Measurements from ENCODE around the gene TRPM7. TPM values are rescaled to one million over a fixed set of nuclear protein-coding genes. Genes with fewer than 3 reads are reported as not detected.

TRPM7 gene
- total RNA-seq, 1 experiment from 2014 or later = 35.1 TPM

GRCh38 chr15:50712018-50712417, 25.4 kb upstream of the TRPM7 start:
- no peak overlapping the region for H3K23ac ChIP-seq (ENCODE audit: insufficient read length, low read depth, low read length)
- no peak overlapping the region for H4K8ac ChIP-seq (replicated peaks; ENCODE audit: insufficient read length, low read depth, low read length)
- H3K27me3 Mint-ChIP-seq (ENCODE audit: low read depth) = no peaks in the 10 kb centered on the region
- no peak overlapping the region for H2AFZ ChIP-seq (ENCODE audit: low read length)
- H3K27me3 ChIP-seq (ENCODE audit: insufficient read depth, low read length) = no peaks in the 10 kb centered on the region
- H2BK120ac ChIP-seq (ENCODE audit: low read depth, low read length, poor library complexity, severe bottlenecking) = no peak overlapping the region
- H3K56ac ChIP-seq (ENCODE audit: insufficient read length, low read depth, low read length) = no peak overlapping the region
- no peaks in the 10 kb centered on the region for H3K9me3 Mint-ChIP-seq
- no peaks in the 10 kb centered on the region for H3K4me1 Mint-ChIP-seq
- H4K91ac ChIP-seq (ENCODE audit: insufficient read length, low read depth, low read length) = no peak overlapping the region
- H2BK5ac ChIP-seq (ENCODE audit: insufficient read length, low read length) = no peak overlapping the region
- H3K4me3 Mint-ChIP-seq = no peak overlapping the region
- no peak overlapping the region for H2BK20ac ChIP-seq (ENCODE audit: low read depth, low read length, poor library complexity, severe bottlenecking)
- DNase-seq = no peak
- no peak overlapping the region for H2AK5ac ChIP-seq (ENCODE audit: insufficient read length, low read length)
- H3K4me1 ChIP-seq (ENCODE audit: insufficient read depth, low read length) = no peaks in the 10 kb centered on the region
- H3K9me3 ChIP-seq (ENCODE audit: control insufficient read depth, low read depth, low read length) = no peaks in the 10 kb centered on the region
- H3K4me2 ChIP-seq (ENCODE audit: insufficient read depth, insufficient read length, low read length) = no peak overlapping the region
- peaks cover 0 to 7% (median 4%) of the 10 kb centered on the region in 3 experiments; a peak in 3 of 7 replicates for H3K36me3 Mint-ChIP-seq (ENCODE audit: insufficient read depth in 1 of 3, low read depth in 3 of 3)
- no peaks in the 10 kb centered on the region for H4K20me1 ChIP-seq (ENCODE audit: control insufficient read depth, insufficient read depth, insufficient read length)
- no peak overlapping the region for H3K4ac ChIP-seq (ENCODE audit: low read depth, low read length)
- no peak overlapping the region for H3K27ac Mint-ChIP-seq
- H3K79me1 ChIP-seq (ENCODE audit: insufficient read depth, low read depth, low read length, poor library complexity, severe bottlenecking) = no peaks in the 10 kb centered on the region
- no peak overlapping the region for H2BK15ac ChIP-seq (ENCODE audit: low read depth, low read length)
- H3K18ac ChIP-seq (ENCODE audit: insufficient read length, low read depth, low read length) = no peak overlapping the region
- H3K79me2 ChIP-seq (ENCODE audit: insufficient read depth, low read length) = no peaks in the 10 kb centered on the region
- H3T11ph ChIP-seq (ENCODE audit: low read length) = no peak overlapping the region
- no peak for TF ChIP-seq CTCF (conservative IDR thresholded peaks at IDR 0.05)
- H3K9ac ChIP-seq (ENCODE audit: extremely low read depth, insufficient read length, low read length) = no peak overlapping the region
- H2BK12ac ChIP-seq (ENCODE audit: insufficient read length, low read depth, low read length) = no peak overlapping the region
- H3K27ac ChIP-seq (ENCODE audit: insufficient read length, low read depth, low read length) = no peak overlapping the region
- no peak overlapping the region for H4K5ac ChIP-seq (ENCODE audit: insufficient read length, low read depth, low read length)
- WGBS (ENCODE audit: extremely low coverage, insufficient read length, low lambda C conversion rate) = no CpG with 5 or more reads among the region's 3 CpGs
- no peak overlapping the region for H3K14ac ChIP-seq (ENCODE audit: insufficient read depth, low read length)
- H3K23me2 ChIP-seq (ENCODE audit: insufficient read length, low read depth, low read length, poor library complexity, severe bottlenecking) = no peaks in the 10 kb centered on the region
